CD14-positive monocyte (primary cell): Measurements from ENCODE around the gene SPOP. TPM values are rescaled to one million over a fixed set of nuclear protein-coding genes. Genes with fewer than 3 reads are reported as not detected.
A peak's percentile ranks its signal among the peaks of the same experiment; 100 is the strongest.

ENCODE experiments used
- DNase-seq, 3 donors: peaks; one replicate each; pipeline ENCODE4 v3.0.0-alpha.2; 2011 to 2022
- H2AFZ ChIP-seq: 2 replicates; pipeline ENCODE4 v1.6.0; 2012; ENCODE audit warnings: mild to moderate bottlenecking, low read depth, low read length, inconsistent platforms; ENCODE audit not compliant: insufficient read depth, poor library complexity, severe bottlenecking
- H3K27ac ChIP-seq, 2 donors: 1 replicate in 1 of 2; 2 replicates in 1 of 2; pipeline ENCODE4 v1.5.1; 2012 to 2013; ENCODE audit warnings: low read length in 2 of 2, control low read depth in 1 of 2, inconsistent platforms in 1 of 2, low read depth in 1 of 2, mild to moderate bottlenecking in 1 of 2
- H3K27me3 ChIP-seq, 2 donors: one replicate each; pipeline versions ENCODE4 v1.6.0 to v1.6.1; 2011 to 2013; ENCODE audit warnings: low read length in 2 of 2; ENCODE audit not compliant: control insufficient read depth in 2 of 2, insufficient read depth in 2 of 2
- H3K36me3 ChIP-seq, 2 donors: replicated peaks in 1 of 2; 1 replicate in 1 of 2; 2 replicates in 1 of 2; pipeline versions ENCODE4 v1.5.1 to v1.6.1; 2012 to 2013; ENCODE audit warnings: low read length in 2 of 2, control low read depth in 1 of 2, inconsistent platforms in 1 of 2, mild to moderate bottlenecking in 1 of 2; ENCODE audit not compliant: insufficient read depth in 2 of 2, control insufficient read depth in 1 of 2
- H3K4me1 ChIP-seq, 2 donors: 1 replicate in 1 of 2; 2 replicates in 1 of 2; pipeline versions ENCODE4 v1.5.1 to v1.6.1; 2012 to 2013; ENCODE audit warnings: low read length in 2 of 2, control low read depth in 1 of 2, inconsistent platforms in 1 of 2, mild to moderate bottlenecking in 1 of 2, moderate library complexity in 1 of 2; ENCODE audit not compliant: insufficient read depth in 2 of 2, control insufficient read depth in 1 of 2
- H3K4me2 ChIP-seq: replicated peaks from 2 replicates; pipeline ENCODE3; 2012; ENCODE audit warnings: low read length, moderate library complexity, mild to moderate bottlenecking; ENCODE audit not compliant: poor library complexity, severe bottlenecking; ENCODE audit errors: extremely low read depth
- H3K4me3 ChIP-seq, 3 experiments: fragments of 200-600 bp in 1 of 3; sonication (generic) in 1 of 3; replicated peaks in 1 of 3; 1 replicate in 2 of 3; 2 replicates in 1 of 3; pipeline ENCODE4 v1.5.1; 2011 to 2013; ENCODE audit warnings: low read length in 3 of 3, mild to moderate bottlenecking in 3 of 3, control low read depth in 2 of 3, low read depth in 2 of 3, inconsistent platforms in 1 of 3, moderate library complexity in 1 of 3
- H3K79me2 ChIP-seq: 2 replicates; pipeline ENCODE4 v1.6.0; 2012; ENCODE audit warnings: mild to moderate bottlenecking, control low read depth, inconsistent platforms, low read length, moderate library complexity; ENCODE audit not compliant: insufficient read depth
- H3K9ac ChIP-seq: 2 replicates; pipeline ENCODE4 v1.6.0; 2017; ENCODE audit warnings: low read length, mild to moderate bottlenecking; ENCODE audit not compliant: insufficient read depth, poor library complexity, severe bottlenecking
- H3K9me3 ChIP-seq, 2 donors: replicated peaks in 1 of 2; 1 replicate in 1 of 2; 2 replicates in 1 of 2; pipeline versions ENCODE4 v1.5.1 to v1.6.1; 2012 to 2013; ENCODE audit warnings: low read length in 2 of 2, control low read depth in 1 of 2; ENCODE audit not compliant: control insufficient read depth in 1 of 2, insufficient read depth in 1 of 2
- H4K20me1 ChIP-seq: 2 replicates; pipeline ENCODE4 v1.6.0; 2012; ENCODE audit warnings: mild to moderate bottlenecking, low read length, control low read depth, moderate library complexity; ENCODE audit not compliant: insufficient read depth
- H3K27ac Mint-ChIP-seq, 7 donors: one replicate each; pipeline ENCODE4 v1.8.0; 2020; ENCODE audit warnings: mild to moderate bottlenecking in 7 of 7, mixed read lengths in 7 of 7, moderate library complexity in 6 of 7, inconsistent platforms in 2 of 7
- H3K27me3 Mint-ChIP-seq, 3 donors: one replicate each; pipeline ENCODE4 v1.8.0; 2021 to 2022; ENCODE audit warnings: low read depth in 3 of 3, mild to moderate bottlenecking in 3 of 3, mixed read lengths in 3 of 3, moderate library complexity in 3 of 3, inconsistent platforms in 1 of 3
- H3K36me3 Mint-ChIP-seq, 2 donors: one replicate each; pipeline ENCODE4 v1.8.0; 2020; ENCODE audit warnings: mixed read lengths in 2 of 2, inconsistent platforms in 1 of 2, mild to moderate bottlenecking in 1 of 2
- H3K4me1 Mint-ChIP-seq: one replicate; pipeline ENCODE4 v1.8.0; 2020; ENCODE audit warnings: mild to moderate bottlenecking, mixed read lengths
- H3K4me3 Mint-ChIP-seq, 2 donors: one replicate each; pipeline ENCODE4 v1.8.0; 2020; ENCODE audit warnings: mild to moderate bottlenecking in 2 of 2, mixed read lengths in 2 of 2, moderate library complexity in 1 of 2
- H3K9me3 Mint-ChIP-seq, 7 donors: one replicate each; pipeline ENCODE4 v1.8.0; 2020 to 2022; ENCODE audit warnings: mixed read lengths in 7 of 7, mild to moderate bottlenecking in 6 of 7, moderate library complexity in 6 of 7, inconsistent platforms in 2 of 7
- CTCF ChIP-seq: fragments of 200-600 bp; IDR thresholded peaks from one replicate; pipeline ENCODE4 v1.8.0; 2022; ENCODE audit warnings: antibody characterized with exemption, mild to moderate bottlenecking
- WGBS: methylation state at CpG from one replicate; pipeline ENCODE4 v1.1.5; 2013; ENCODE audit warnings: missing lambda C conversion rate; ENCODE audit not compliant: insufficient coverage; 5-methylcytosine and 5-hydroxymethylcytosine counted together
- intact Hi-C, 2 donors: fragments of 100-400 bp; cut with micrococcal nuclease; formaldehyde crosslinking; loops; one replicate each; pipeline versions ENCODE4 v1.15.0 to v1.15.1; 2023
- polyA plus RNA-seq, 3 donors: library from polyadenylated mRNA; depleted of rRNA in 1 of 3; unstranded in 2 of 3; stranded (reverse) in 1 of 3; fragments of 300-500 nt in 2 of 3; fragments of >200 nt in 1 of 3; fragmentation: Illumina TruSeq in 2 of 3; gene quantifications; 1 replicate in 2 of 3; 2 replicates in 1 of 3; pipeline ENCODE4 v1.2.3, GENCODE V29; 2012 to 2021

The SPOP gene
- polyA plus RNA-seq, 3 donors = 41.3 to 65.5 (median 63.2) TPM

- intact Hi-C loops = no loop called here
- H4K20me1 ChIP-seq = peaks cover 86% of the 10 kb centered on the region
- Mint-ChIP-seq H3K36me3 (peaks cover 12 to 33% of the 10 kb centered on the region in 2 donors), H3K4me3 (no peak overlapping the region), H3K4me1 (peaks cover 37% of the 10 kb centered on the region), H3K9me3 (no peaks in the 10 kb centered on the region), H3K27ac (peak overlapping the region in 4 of 7 donors; percentile 18 to 56 (median 42)), H3K27me3 (no peaks in the 10 kb centered on the region)
- no peak overlapping the region for H3K9ac ChIP-seq
- DNase-seq = no peak
- no peaks in the 10 kb centered on the region for H3K9me3 ChIP-seq
- TF ChIP-seq CTCF = no peak
- peaks cover 13 to 22% of the 10 kb centered on the region in 2 donors for H3K4me1 ChIP-seq
- no CpG with 5 or more reads among the region's 4 CpGs for whole genome bisulfite sequencing
- H3K4me3 ChIP-seq = no peak overlapping the region
- H2AFZ ChIP-seq = no peak overlapping the region
- H3K36me3 ChIP-seq = peaks cover 8 to 29% of the 10 kb centered on the region in 2 donors
- H3K27me3 ChIP-seq = no peaks in the 10 kb centered on the region
- H3K79me2 ChIP-seq = peaks cover 100% of the 10 kb centered on the region
- peak overlapping the region in 1 of 2 donors; percentile 40 for H3K27ac ChIP-seq
- no peak overlapping the region for H3K4me2 ChIP-seq
Measured at GRCh38 chr17:49670641-49671040, 7.3 kb downstream of the SPOP start.

GRCh38 chr17:49670002-49670401 lies 7.9 kb downstream of the SPOP start:
- H3K9ac ChIP-seq = no peak overlapping the region
- H2AFZ ChIP-seq = no peak overlapping the region
- no peak overlapping the region for H3K27ac ChIP-seq
- no peak overlapping the region for H3K4me3 ChIP-seq
- Mint-ChIP-seq H3K27ac (peak overlapping the region in 1 of 7 donors; percentile 26), H3K4me3 (no peak overlapping the region), H3K9me3 (no peaks in the 10 kb centered on the region), H3K36me3 (peaks cover 8 to 29% of the 10 kb centered on the region in 2 donors), H3K27me3 (no peaks in the 10 kb centered on the region), H3K4me1 (peaks cover 31% of the 10 kb centered on the region)
- H3K4me2 ChIP-seq = no peak overlapping the region
- intact Hi-C loops = no loop called here
- H3K4me1 ChIP-seq = peaks cover 9 to 19% of the 10 kb centered on the region in 2 donors
- no peaks in the 10 kb centered on the region for H3K27me3 ChIP-seq
- no peaks in the 10 kb centered on the region for H3K9me3 ChIP-seq
- no peak for TF ChIP-seq CTCF
- H3K36me3 ChIP-seq = peaks cover 8 to 25% of the 10 kb centered on the region in 2 donors
- no peak for DNase-seq
- H3K79me2 ChIP-seq = peaks cover 99% of the 10 kb centered on the region
- WGBS = no CpG with 5 or more reads among the region's 1 CpG
- H4K20me1 ChIP-seq = peaks cover 87% of the 10 kb centered on the region
